WTC11 (cell line): Measurements from ENCODE around the gene LRP4. TPM values are rescaled to one million over a fixed set of nuclear protein-coding genes. Genes with fewer than 3 reads are reported as not detected.
A peak's percentile ranks its signal among the peaks of the same experiment; 100 is the strongest.

Experiments used
- ATAC-seq: fragments of 200-7000 bp; cut with Tn5 transposase; 2 replicates; pipeline ENCODE4 v1.10.0; 2021; ENCODE audit warnings: mild to moderate bottlenecking, moderate library complexity
- Bru-seq: library from RNA; stranded (reverse); fragments of 400-500 nt; gene quantifications from one replicate; lab custom pipeline; 2021; lab: Mats Ljungman, UMichigan
- CTCF ChIA-PET: fragments of 300-600 bp; sonication (Branson Sonifier 250); formaldehyde crosslinking; loops from one replicate; lab custom pipeline; 2021; ENCODE audit warnings: antibody characterized with exemption; lab: Charles Lee
- POLR2A ChIA-PET: fragments of 350-600 bp; sonication (Branson Sonifier 250); formaldehyde crosslinking; loops from one replicate; lab custom pipeline; 2021; ENCODE audit warnings: antibody characterized with exemption; lab: Charles Lee
- DNase-seq: peaks from one replicate; pipeline ENCODE4 v3.0.0; 2021; ENCODE audit warnings: low spot score
- H3K27ac Mint-ChIP-seq: 2 replicates; pipeline ENCODE4 v1.8.0; 2021; ENCODE audit warnings: mixed read lengths
- H3K27me3 Mint-ChIP-seq: 2 replicates; pipeline ENCODE4 v1.8.0; 2021; ENCODE audit warnings: low read depth, mild to moderate bottlenecking, moderate library complexity, mixed read lengths
- H3K36me3 Mint-ChIP-seq: 2 replicates; pipeline ENCODE4 v1.8.0; 2021; ENCODE audit warnings: mixed read lengths
- H3K4me1 Mint-ChIP-seq: 2 replicates; pipeline ENCODE4 v1.8.0; 2022; ENCODE audit warnings: mixed read lengths
- H3K4me3 Mint-ChIP-seq: 2 replicates; pipeline ENCODE4 v1.8.0; 2021; ENCODE audit warnings: mild to moderate bottlenecking, moderate library complexity, mixed read lengths
- H3K9me3 Mint-ChIP-seq: 2 replicates; pipeline ENCODE4 v1.8.0; 2021; ENCODE audit warnings: mixed read lengths
- CREB1 ChIP-seq: sonication (generic); formaldehyde crosslinking; IDR thresholded peaks from 2 replicates; pipeline ENCODE4 v1.8.0; 2023; ENCODE audit warnings: mild to moderate bottlenecking, missing genetic modification reagents
- E2F1 ChIP-seq: sonication (generic); formaldehyde crosslinking; IDR thresholded peaks from 2 replicates; pipeline ENCODE4 v1.8.0; 2022; ENCODE audit warnings: mild to moderate bottlenecking, missing genetic modification reagents
- ELF4 ChIP-seq: sonication (generic); formaldehyde crosslinking; IDR thresholded peaks from 2 replicates; pipeline ENCODE4 v1.8.1; 2022; ENCODE audit warnings: low read depth, mild to moderate bottlenecking, moderate library complexity, missing genetic modification reagents
- ESRRA ChIP-seq: sonication (generic); formaldehyde crosslinking; IDR thresholded peaks from 2 replicates; pipeline ENCODE4 v1.8.1; 2022; ENCODE audit warnings: mild to moderate bottlenecking, missing genetic modification reagents, borderline replicate concordance
- FOXJ3 ChIP-seq: sonication (generic); formaldehyde crosslinking; IDR thresholded peaks from 2 replicates; pipeline ENCODE4 v1.9.0; 2021; ENCODE audit warnings: missing genetic modification reagents, mild to moderate bottlenecking, borderline replicate concordance
- FOXP4 ChIP-seq: sonication (generic); formaldehyde crosslinking; IDR thresholded peaks from 2 replicates; pipeline ENCODE4 v1.8.0; 2022; ENCODE audit warnings: mild to moderate bottlenecking, missing genetic modification reagents
- GRHL2 ChIP-seq: fragments of 250-450 bp; sonication (Bioruptor Pico); IDR thresholded peaks from 2 replicates; pipeline ENCODE4 v1.8.0; 2022; ENCODE audit warnings: mild to moderate bottlenecking, moderate library complexity; ENCODE audit not compliant: insufficient replicate concordance, severe bottlenecking
- HMGXB4 ChIP-seq: sonication (generic); formaldehyde crosslinking; IDR thresholded peaks from 2 replicates; pipeline ENCODE4 v1.8.1; 2023; ENCODE audit warnings: mild to moderate bottlenecking, moderate library complexity, missing genetic modification reagents
- MYBL2 ChIP-seq: sonication (generic); formaldehyde crosslinking; IDR thresholded peaks from 2 replicates; pipeline ENCODE4 v1.8.1; 2023; ENCODE audit warnings: mild to moderate bottlenecking, moderate library complexity, missing genetic modification reagents
- NFE2L1 ChIP-seq: sonication (generic); formaldehyde crosslinking; IDR thresholded peaks from 2 replicates; pipeline ENCODE4 v1.8.1; 2023; ENCODE audit warnings: missing genetic modification reagents
- PRDM15 ChIP-seq: sonication (generic); formaldehyde crosslinking; IDR thresholded peaks from 2 replicates; pipeline ENCODE4 v1.8.0; 2022; ENCODE audit warnings: missing genetic modification reagents
- RELA ChIP-seq: sonication (generic); formaldehyde crosslinking; IDR thresholded peaks from 2 replicates; pipeline ENCODE4 v1.8.1; 2022; ENCODE audit warnings: missing genetic modification reagents, mild to moderate bottlenecking, borderline replicate concordance
- RORB ChIP-seq: fragments of 250-450 bp; sonication (Bioruptor Pico); IDR thresholded peaks from 2 replicates; pipeline ENCODE4 v1.9.0; 2021; ENCODE audit warnings: mild to moderate bottlenecking
- SOX15 ChIP-seq: fragments of 250-450 bp; sonication (Bioruptor Pico); IDR thresholded peaks from 2 replicates; pipeline ENCODE4 v1.9.0; 2021; ENCODE audit warnings: mild to moderate bottlenecking
- STAT6 ChIP-seq: sonication (generic); formaldehyde crosslinking; conservative IDR thresholded peaks from 2 replicates; pipeline ENCODE4 v1.8.1; 2023; ENCODE audit warnings: mild to moderate bottlenecking, low read depth, missing genetic modification reagents, moderate library complexity
- TCF7 ChIP-seq: sonication (generic); formaldehyde crosslinking; IDR thresholded peaks from 2 replicates; pipeline ENCODE4 v1.8.0; 2022; ENCODE audit warnings: mild to moderate bottlenecking, low read depth, missing genetic modification reagents, moderate library complexity
- ZNF317 ChIP-seq: sonication (generic); formaldehyde crosslinking; IDR thresholded peaks from 2 replicates; pipeline ENCODE4 v1.8.1; 2023; ENCODE audit warnings: low read depth, mild to moderate bottlenecking, moderate library complexity, missing genetic modification reagents, borderline replicate concordance
- ZNF425 ChIP-seq: fragments of 250-450 bp; sonication (Bioruptor Pico); conservative IDR thresholded peaks from 2 replicates; pipeline ENCODE4 v1.9.0; 2021; ENCODE audit warnings: mild to moderate bottlenecking
- ZNF512 ChIP-seq: sonication (generic); formaldehyde crosslinking; IDR thresholded peaks from 2 replicates; pipeline ENCODE4 v1.8.1; 2022; ENCODE audit warnings: missing genetic modification reagents, borderline replicate concordance
- long read RNA-seq, 3 experiments: library from RNA in 1 of 3; library from capped mRNA in 1 of 3; library from polyadenylated mRNA in 1 of 3; unstranded in 2 of 3; stranded (forward) in 1 of 3; transcript quantifications; one replicate each; pipeline ENCODE4 v2.0.0, GENCODE V29; 2021
- total RNA-seq: library from RNA; stranded (reverse); gene quantifications from 3 replicates; pipeline ENCODE4 v1.2.3, GENCODE V29; 2021

LRP4 gene
- total RNA-seq (27.6 to 39.5 TPM (median 28.0 TPM) in 3 replicates), Bru-seq, nascent RNA (percentile 69 among the genes with signal in this experiment)
- long read RNA-seq, experiment 1, full-length matches to known transcripts = 13 of 63 reads
- long read RNA-seq, experiment 1, partial matches to known transcripts = 35 of 63 reads
- long read RNA-seq, experiment 1, other reads (novel, unspliced or antisense) = 15 of 63 reads
- long read RNA-seq, experiment 2, full-length matches to known transcripts = 2 of 20 reads
- long read RNA-seq, experiment 2, partial matches to known transcripts = 4 of 20 reads
- long read RNA-seq, experiment 2, other reads (novel, unspliced or antisense) = 14 of 20 reads
- long read RNA-seq, experiment 3, partial matches to known transcripts = 0 of 1 reads
- long read RNA-seq, experiment 3, other reads (novel, unspliced or antisense) = 1 of 1 reads

GRCh38 chr11:46918083-46918787 is at the start of gene LRP4:
TSS of gene LRP4 (minus strand) at chr11:46918550. CDS start at chr11:46918379, 171 bp downstream.
- Mint-ChIP-seq H3K27ac (peak within 1 kb of the TSS; percentile 60), H3K36me3 (peaks cover 3% of the 10 kb centered on the region; the same call in 1 of the 2 replicates), H3K4me3 (peak within 1 kb of the TSS; percentile 89), H3K9me3 (no peaks in the 10 kb centered on the region), H3K4me1 (peaks cover 54% of the 10 kb centered on the region), H3K27me3 (peaks cover 7% of the 10 kb centered on the region; the same call in 1 of the 2 replicates)
- ChIA-PET CTCF (interaction anchor here (0.7 to 15.5 kb wide), 10 partner anchors 8 to 946 kb away, joined by 3 to 182 read pairs (median 6); partner anchors contain the start of gene CSTPP1), POLR2A (interaction anchor here (0.7 kb wide), 1 partner anchor 1152 kb away, joined by 9 read pairs; no protein-coding TSS in a partner anchor)
- ATAC-seq (peak; percentile 60), DNase-seq (peak; percentile 68)
- TF ChIP-seq STAT6 (no peak), RELA (no peak), ZNF425 (CRISPR knock-in tag) (no peak), MYBL2 (no peak), CREB1 (CRISPR knock-in tag) (no peak), RORB (CRISPR knock-in tag) (no peak), SOX15 (CRISPR knock-in tag) (no peak), E2F1 (CRISPR knock-in tag) (no peak), ZNF317 (peak; percentile 42; the same call in 1 of the 2 replicates), PRDM15 (CRISPR knock-in tag) (peak; percentile 5; the same call in 1 of the 2 replicates), GRHL2 (CRISPR knock-in tag) (no peak), FOXP4 (CRISPR knock-in tag) (no peak), HMGXB4 (CRISPR knock-in tag) (peak; percentile 78), TCF7 (CRISPR knock-in tag) (no peak), NFE2L1 (CRISPR knock-in tag) (no peak), ELF4 (no peak), ZNF512 (no peak), FOXJ3 (no peak), ESRRA (CRISPR knock-in tag) (no peak)
